ENCODE data around the gene RAB13.

DNA sequence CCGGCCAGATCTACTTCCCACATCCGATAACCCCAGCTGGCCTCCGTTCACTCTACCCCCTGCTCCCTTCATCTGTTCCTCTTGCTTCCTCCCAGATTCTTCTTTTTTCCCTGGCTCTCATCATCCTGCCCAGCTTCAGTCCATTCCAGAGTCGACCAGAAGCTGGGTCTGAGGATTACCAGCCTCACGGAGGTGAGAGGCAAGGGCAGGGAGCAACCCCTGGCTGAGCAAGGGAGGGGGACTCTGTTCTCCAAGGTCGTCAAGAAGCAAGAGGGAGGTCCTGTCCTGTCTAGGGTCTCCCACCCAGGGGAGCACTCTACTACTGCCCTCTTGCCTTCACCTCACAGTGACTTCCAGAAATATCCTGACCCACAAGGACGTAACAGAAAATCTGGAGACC is 12.6 kb downstream of the RAB13 start:
- TF ChIP-seq, protein P1, sequence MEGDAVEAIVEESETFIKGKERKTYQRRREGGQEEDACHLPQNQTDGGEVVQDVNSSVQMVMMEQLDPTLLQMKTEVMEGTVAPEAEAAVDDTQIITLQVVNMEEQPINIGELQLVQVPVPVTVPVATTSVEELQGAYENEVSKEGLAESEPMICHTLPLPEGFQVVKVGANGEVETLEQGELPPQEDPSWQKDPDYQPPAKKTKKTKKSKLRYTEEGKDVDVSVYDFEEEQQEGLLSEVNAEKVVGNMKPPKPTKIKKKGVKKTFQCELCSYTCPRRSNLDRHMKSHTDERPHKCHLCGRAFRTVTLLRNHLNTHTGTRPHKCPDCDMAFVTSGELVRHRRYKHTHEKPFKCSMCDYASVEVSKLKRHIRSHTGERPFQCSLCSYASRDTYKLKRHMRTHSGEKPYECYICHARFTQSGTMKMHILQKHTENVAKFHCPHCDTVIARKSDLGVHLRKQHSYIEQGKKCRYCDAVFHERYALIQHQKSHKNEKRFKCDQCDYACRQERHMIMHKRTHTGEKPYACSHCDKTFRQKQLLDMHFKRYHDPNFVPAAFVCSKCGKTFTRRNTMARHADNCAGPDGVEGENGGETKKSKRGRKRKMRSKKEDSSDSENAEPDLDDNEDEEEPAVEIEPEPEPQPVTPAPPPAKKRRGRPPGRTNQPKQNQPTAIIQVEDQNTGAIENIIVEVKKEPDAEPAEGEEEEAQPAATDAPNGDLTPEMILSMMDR (conservative IDR thresholded peaks at IDR 0.05; ENCODE audit: low read length), result no peak
- no peak for TF ChIP-seq EZH2phosphoT487 (IDR thresholded peaks at IDR 0.05; ENCODE audit: borderline replicate concordance)
